HG02840 (cell line): ENCODE data around the gene CPA3.

Experiments used
- ATAC-seq: cut with Tn5 transposase; IDR thresholded peaks from one replicate; pipeline ENCODE4 v1.9.1; 2021; ENCODE audit warnings: mild to moderate bottlenecking, moderate library complexity, moderate number of reproducible peaks; ENCODE audit not compliant: unreplicated experiment, low FRiP score

Gene CPA3

GRCh38 chr3:148856384-148856783, 8.7 kb upstream of the CPA3 start:
- no peak for ATAC-seq

- ATAC-seq = no peak
These were observed 7.8 kb upstream of the CPA3 start for GRCh38 chr3:148857316-148857715.

GRCh38 chr3:148861277-148861869, 3.7 kb upstream of the CPA3 start:
- peak; percentile 64 for ATAC-seq

- ATAC-seq = no peak
These were observed 1.8 kb upstream of the CPA3 start for GRCh38 chr3:148863297-148863696.

- no peak for ATAC-seq
These were observed 1.3 kb upstream of the CPA3 start for GRCh38 chr3:148863814-148864213.

GRCh38 chr3:148866261-148866660, 1.2 kb downstream of the CPA3 start:
- ATAC-seq = no peak

GRCh38 chr3:148873270-148873927, 8.3 kb downstream of the CPA3 start:
- ATAC-seq = no peak

- ATAC-seq = no peak
These were observed 8.9 kb downstream of the CPA3 start for GRCh38 chr3:148873977-148874376.

- ATAC-seq = no peak
These were observed 13.0 kb downstream of the CPA3 start for GRCh38 chr3:148878095-148878494.

- no peak for ATAC-seq
These were observed 14.2 kb downstream of the CPA3 start for GRCh38 chr3:148879256-148879655.

- no peak for ATAC-seq
These were observed 15.6 kb downstream of the CPA3 start for GRCh38 chr3:148880681-148881080.

- no peak for ATAC-seq
These were observed 16.2 kb downstream of the CPA3 start for GRCh38 chr3:148881286-148881685.

- no peak for ATAC-seq
These were observed 17.2 kb downstream of the CPA3 start for GRCh38 chr3:148882288-148882687.

GRCh38 chr3:148883163-148883562, 18.1 kb downstream of the CPA3 start:
- no peak for ATAC-seq

GRCh38 chr3:148884261-148884660, 19.2 kb downstream of the CPA3 start:
- ATAC-seq = no peak

- ATAC-seq = no peak
These were observed 24.7 kb downstream of the CPA3 start for GRCh38 chr3:148889828-148890227.

GRCh38 chr3:148896062-148896461, 31.0 kb downstream of the CPA3 start:
- no peak for ATAC-seq

- no peak for ATAC-seq
These were observed 37.1 kb downstream of the CPA3 start for GRCh38 chr3:148901987-148902791.

GRCh38 chr3:148903022-148903442, 37.9 kb downstream of the CPA3 start:
- no peak for ATAC-seq

- ATAC-seq = no peak
These were observed 38.8 kb downstream of the CPA3 start for GRCh38 chr3:148903941-148904340.

- no peak for ATAC-seq
These were observed 41.6 kb downstream of the CPA3 start for GRCh38 chr3:148906667-148907066.

- ATAC-seq = no peak
These were observed 46.1 kb downstream of the CPA3 start for GRCh38 chr3:148911173-148911572.
